ENCODE data around the gene CCNY. TPM values are rescaled to one million over a fixed set of nuclear protein-coding genes. Genes with fewer than 3 reads are reported as not detected.

The CCNY gene
- total and polyA plus RNA-seq, 9 donors = 28.3 to 87.0 (median 60.9) TPM

DNA sequence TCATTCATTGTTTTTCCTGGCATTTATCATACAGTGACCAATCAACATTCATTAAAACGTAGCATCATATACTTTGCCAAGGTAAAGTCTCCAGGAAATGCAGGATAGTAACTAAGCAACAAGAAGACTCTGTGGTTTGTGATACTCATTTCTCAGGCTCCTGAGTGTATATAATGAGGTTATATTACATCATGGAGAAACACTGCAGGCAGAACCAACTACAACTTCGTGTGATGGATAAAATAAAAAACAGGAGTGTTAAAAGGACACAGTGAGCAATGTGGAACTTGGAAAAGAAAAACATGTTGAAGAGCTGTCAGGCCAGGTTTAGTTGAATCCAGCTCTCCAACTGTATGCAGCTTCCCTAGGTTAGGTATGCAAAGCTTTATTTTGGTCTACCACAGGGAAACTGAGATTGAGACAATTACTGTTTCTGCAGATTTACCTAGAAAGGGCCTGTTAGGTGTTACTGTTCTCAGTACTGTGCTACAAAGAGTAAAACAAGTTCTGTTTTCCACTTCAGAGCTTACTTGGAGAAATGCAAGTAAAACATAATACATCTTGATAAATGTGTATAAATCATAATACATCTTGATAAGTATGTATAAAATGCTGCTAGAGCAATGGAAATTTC, 7.8 kb upstream of the CCNY start:
- Histone ChIP-seq H3K4me3 (no peak overlapping the region), H3K4me1 (ENCODE audit: insufficient read depth) (peaks cover 19% of the 10 kb centered on the region), H3K27ac (no peak overlapping the region), H3K36me3 (no peaks in the 10 kb centered on the region), H3K9me3 (no peaks in the 10 kb centered on the region), H3K27me3 (no peaks in the 10 kb centered on the region)
- DNase-seq = no peak
- intact Hi-C loops (cut with DNase I) = no loop called here
- no peak for TF ChIP-seq EP300 (IDR thresholded peaks at IDR 0.05)
- no peak for TF ChIP-seq POLR2A (IDR thresholded peaks at IDR 0.05)
- TF ChIP-seq, protein P1, sequence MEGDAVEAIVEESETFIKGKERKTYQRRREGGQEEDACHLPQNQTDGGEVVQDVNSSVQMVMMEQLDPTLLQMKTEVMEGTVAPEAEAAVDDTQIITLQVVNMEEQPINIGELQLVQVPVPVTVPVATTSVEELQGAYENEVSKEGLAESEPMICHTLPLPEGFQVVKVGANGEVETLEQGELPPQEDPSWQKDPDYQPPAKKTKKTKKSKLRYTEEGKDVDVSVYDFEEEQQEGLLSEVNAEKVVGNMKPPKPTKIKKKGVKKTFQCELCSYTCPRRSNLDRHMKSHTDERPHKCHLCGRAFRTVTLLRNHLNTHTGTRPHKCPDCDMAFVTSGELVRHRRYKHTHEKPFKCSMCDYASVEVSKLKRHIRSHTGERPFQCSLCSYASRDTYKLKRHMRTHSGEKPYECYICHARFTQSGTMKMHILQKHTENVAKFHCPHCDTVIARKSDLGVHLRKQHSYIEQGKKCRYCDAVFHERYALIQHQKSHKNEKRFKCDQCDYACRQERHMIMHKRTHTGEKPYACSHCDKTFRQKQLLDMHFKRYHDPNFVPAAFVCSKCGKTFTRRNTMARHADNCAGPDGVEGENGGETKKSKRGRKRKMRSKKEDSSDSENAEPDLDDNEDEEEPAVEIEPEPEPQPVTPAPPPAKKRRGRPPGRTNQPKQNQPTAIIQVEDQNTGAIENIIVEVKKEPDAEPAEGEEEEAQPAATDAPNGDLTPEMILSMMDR (IDR thresholded peaks at IDR 0.05) = no peak
- 37 to 59% (median 37%) methylated on average over 2 of the region's 2 CpGs for WGBS, 3 donors

GRCh38 chr10:35329520-35329919, 6.8 kb upstream of the CCNY start:
- Histone ChIP-seq H3K4me3 (no peak overlapping the region), H3K4me1 (ENCODE audit: insufficient read depth) (peaks cover 19% of the 10 kb centered on the region), H3K36me3 (no peaks in the 10 kb centered on the region), H3K27ac (peak overlapping the region in 1 of 2 donors; percentile 26), H3K9me3 (no peaks in the 10 kb centered on the region), H3K27me3 (no peaks in the 10 kb centered on the region)
- TF ChIP-seq, protein P1 (IDR thresholded peaks at IDR 0.05) = no peak
- TF ChIP-seq EP300 (IDR thresholded peaks at IDR 0.05) (no peak), POLR2A (IDR thresholded peaks at IDR 0.05) (no peak)
- no peak for DNase-seq
- 47 to 54% (median 51%) methylated on average over 4 of the region's 4 CpGs for WGBS, 3 donors
- intact Hi-C loops (cut with DNase I) = no loop called here

DNA sequence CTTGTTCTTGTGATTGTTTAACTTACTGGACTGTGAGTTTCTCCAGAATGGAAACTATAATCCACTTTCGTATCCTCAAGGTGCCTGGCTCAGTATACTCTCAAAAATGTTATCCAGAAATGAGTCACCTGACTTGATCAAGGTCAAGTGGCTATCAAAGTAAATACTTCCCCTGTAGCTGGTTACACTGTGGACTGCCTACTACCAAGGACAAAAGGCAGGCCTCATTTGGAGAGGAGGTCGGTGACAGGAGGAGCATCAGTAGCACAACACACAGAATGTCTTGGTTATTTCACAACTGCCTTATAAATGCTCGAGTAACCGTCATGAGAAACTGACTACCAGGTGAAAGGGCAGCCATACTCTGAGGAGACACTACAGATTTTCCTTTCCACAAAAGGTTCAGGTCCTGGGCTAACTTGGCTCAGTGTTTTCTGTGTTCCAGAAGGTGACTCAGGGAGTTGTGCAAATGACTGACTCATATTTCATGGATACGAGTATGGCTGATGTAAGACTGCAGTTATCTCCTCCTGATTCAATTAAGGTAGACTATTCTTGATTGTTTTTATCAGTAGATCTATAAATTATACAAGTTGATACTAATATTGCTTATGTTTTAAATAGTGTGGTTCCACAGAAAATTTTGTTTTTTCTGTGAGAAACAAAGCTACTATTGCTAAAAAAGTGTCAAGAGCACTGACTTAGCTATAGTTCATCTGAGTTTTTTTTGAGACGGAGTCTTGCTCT, 4.2 kb upstream of the CCNY start:
- no peaks in the 10 kb centered on the region for H3K9me3 ChIP-seq
- H3K27me3 ChIP-seq = no peaks in the 10 kb centered on the region
- H3K4me1 ChIP-seq (ENCODE audit: insufficient read depth) = peaks cover 20% of the 10 kb centered on the region
- H3K36me3 ChIP-seq = no peaks in the 10 kb centered on the region
- H3K27ac ChIP-seq = no peak overlapping the region
- peak in 1 of 5 donors; percentile 22 for DNase-seq
- WGBS, 3 donors = 64 to 74% (median 65%) methylated on average over 6 of the region's 6 CpGs
- H3K4me3 ChIP-seq = no peak overlapping the region
- TF ChIP-seq, protein P1 (IDR thresholded peaks at IDR 0.05) = no peak
- no peak for TF ChIP-seq EP300 (IDR thresholded peaks at IDR 0.05)
- TF ChIP-seq POLR2A (IDR thresholded peaks at IDR 0.05) = no peak
- intact Hi-C loops (cut with DNase I) = loop anchor here in 2 of 4 donors (10.0 kb wide), 2 partner anchors 93 to 233 kb away; no protein-coding TSS in a partner anchor

DNA sequence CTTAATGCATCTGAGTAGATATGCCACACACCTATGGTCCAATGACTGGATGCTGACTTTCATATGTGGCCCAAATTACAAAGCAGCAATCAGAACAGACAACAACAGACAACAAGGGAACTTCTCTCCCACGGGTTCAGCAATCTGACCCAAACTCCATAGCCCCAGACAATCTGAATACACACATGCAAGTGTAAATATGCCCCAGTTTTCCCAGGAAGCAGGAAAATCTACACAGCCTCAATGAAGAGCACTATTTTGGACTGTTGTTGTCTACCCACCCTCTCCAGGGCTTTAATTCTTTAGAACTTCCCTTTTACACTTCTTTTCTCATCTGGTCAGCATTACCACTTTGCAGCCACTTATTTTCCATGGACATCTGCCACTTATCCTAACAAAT, 2.0 kb upstream of the CCNY start:
- Histone ChIP-seq H3K4me1 (ENCODE audit: insufficient read depth) (peaks cover 16% of the 10 kb centered on the region), H3K36me3 (no peaks in the 10 kb centered on the region), H3K4me3 (no peak overlapping the region), H3K27ac (no peak overlapping the region), H3K9me3 (no peaks in the 10 kb centered on the region), H3K27me3 (no peaks in the 10 kb centered on the region)
- no peak for DNase-seq
- TF ChIP-seq POLR2A (IDR thresholded peaks at IDR 0.05) (no peak), EP300 (IDR thresholded peaks at IDR 0.05) (no peak)
- TF ChIP-seq, protein P1 (IDR thresholded peaks at IDR 0.05) = no peak
- 48 to 77% (median 76%) methylated on average over 1 of the region's 1 CpG for WGBS, 3 donors
- intact Hi-C loops (cut with DNase I) = loop anchor here in 2 of 4 donors (10.0 kb wide), 2 partner anchors 91 to 231 kb away; no protein-coding TSS in a partner anchor
